HG03135 (cell line): ENCODE measurements around the gene IL3RA.
"Not testable (repeated sequence)": the region's sequence is repeated elsewhere in the genome, so short reads cannot be mapped to it uniquely, and the experiment has no call there.

Experiments used
- ATAC-seq: cut with Tn5 transposase; IDR thresholded peaks from one replicate; pipeline ENCODE4 v1.9.1; 2021; ENCODE audit warnings: mild to moderate bottlenecking, moderate library complexity; ENCODE audit not compliant: unreplicated experiment

Gene IL3RA

DNA sequence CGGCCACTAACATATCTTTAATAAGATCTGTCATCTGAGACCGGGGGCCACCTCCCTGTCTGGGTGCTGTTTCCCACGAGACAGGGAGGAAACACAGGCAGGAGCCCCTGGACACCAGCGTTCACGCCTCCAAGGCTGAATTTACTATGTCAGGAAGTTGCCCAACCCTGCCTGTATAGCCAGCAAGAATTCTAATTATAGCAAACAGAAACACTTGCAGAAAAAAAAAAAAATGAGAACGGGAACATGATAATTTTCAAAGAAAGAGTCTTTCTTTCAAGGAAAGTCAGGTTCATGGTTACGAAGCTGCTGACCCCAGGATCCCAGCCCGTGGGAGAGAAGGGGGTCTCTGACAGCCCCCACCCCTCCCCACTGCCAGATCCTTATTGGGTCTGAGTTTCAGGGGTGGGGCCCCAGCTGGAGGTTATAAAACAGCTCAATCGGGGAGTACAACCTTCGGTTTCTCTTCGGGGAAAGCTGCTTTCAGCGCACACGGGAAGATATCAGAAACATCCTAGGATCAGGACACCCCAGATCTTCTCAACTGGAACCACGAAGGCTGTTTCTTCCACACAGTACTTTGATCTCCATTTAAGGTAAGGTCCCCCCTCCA is at the start of gene IL3RA:
IL3RA (plus strand) TSS at position 455 of the 613 bp plus-strand sequence. CDS start 4,981 bp downstream, outside the sequence.
- peak; percentile 50 for ATAC-seq

DNA sequence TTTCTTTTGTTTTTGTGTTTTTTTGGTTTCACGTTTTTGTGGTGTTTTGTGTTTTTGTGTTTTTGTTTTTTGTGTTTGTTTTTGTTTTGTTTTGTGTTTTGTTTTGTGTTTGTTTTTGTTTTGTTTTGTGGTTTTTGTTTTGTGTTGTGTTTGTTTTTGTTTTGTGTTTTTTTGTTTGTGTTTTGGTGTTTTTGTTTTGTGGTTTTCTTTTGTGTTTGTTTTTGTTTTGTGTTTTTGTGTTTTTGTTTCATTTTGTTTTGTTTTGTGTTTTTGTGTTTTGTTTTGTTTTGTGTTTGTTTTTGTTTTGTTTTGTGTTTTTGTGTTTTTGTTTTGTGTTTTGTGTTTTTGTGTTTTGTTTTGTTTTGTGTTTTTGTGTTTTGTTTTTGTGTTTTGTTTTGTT is 47.0 kb upstream of the IL3RA start:
- ATAC-seq = no peak

DNA sequence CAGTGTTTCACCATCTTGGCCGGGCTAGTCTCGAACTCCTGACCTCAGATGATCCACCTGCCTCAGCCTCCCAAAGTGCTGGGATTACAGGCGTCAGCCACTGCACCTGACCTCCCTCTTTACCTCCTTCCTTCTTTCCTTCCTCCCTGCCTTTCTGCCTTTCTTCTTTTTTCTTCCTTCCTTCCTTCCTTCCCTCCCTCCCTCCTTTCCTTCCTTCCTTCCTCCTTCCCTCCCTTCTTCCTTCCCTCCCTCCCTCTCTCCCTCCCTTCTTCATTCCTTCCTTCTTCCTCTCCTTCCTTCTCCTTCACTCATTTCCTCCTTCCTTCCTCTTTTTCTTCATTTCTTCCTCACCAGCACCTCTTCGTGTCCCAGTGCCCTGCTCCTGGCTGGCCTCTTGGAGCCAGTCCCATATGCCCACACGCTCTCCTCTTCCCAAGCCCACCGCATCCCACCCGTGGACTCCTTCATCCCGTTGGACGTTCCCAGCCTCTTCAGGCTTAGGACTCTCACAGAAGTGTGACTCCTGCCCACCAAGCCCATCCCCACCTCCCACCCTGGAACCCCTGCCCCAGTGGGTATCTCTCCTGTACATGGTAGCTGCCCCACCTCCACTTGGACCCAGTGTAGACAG is 45.4 kb upstream of the IL3RA start:
- no peak for ATAC-seq

- ATAC-seq = no peak
Measured at GRCh38 chrX:1292575-1293290, 43.9 kb upstream of the IL3RA start.

DNA sequence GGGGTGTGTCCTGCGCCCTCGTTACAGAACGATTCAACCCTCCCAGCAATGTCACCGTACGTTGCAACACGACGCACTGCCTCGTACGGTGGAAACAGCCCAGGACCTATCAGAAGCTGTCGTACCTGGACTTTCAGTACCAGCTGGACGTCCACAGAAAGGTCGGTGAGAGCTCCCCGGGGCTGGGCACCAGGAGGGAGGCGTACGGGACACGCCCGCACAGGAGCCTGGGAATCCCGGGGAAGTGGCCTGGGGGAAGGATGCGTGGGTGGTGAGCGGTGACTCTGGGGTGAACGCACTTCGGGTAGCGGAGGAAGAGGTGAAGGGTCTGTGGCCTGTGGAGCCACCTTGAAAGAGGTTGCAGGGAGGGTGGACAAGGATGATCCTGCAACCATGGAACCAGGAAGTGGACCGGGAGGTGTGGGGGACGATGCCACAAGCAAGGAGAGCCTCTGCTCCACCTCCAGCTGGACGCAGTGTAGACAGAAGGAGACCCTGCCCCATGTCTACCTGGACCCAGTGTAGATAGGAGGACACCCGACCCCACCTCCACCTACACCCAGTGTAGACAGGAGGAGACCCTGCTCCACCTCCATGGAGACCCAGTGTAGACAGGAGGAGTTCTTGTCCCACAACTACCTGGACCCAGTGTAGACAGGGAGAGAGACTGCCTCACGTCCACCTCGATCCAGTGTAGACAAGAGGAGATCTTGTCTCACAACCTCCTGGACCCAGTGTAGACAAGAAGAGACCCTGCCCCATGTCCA is 42.1 kb upstream of the IL3RA start:
- ATAC-seq = no peak

GRCh38 chrX:1295550-1295949 is 41.0 kb upstream of the IL3RA start:
- no peak for ATAC-seq

- not testable (repeated sequence) for ATAC-seq
Measured at GRCh38 chrX:1297591-1297990, 39.0 kb upstream of the IL3RA start.

DNA sequence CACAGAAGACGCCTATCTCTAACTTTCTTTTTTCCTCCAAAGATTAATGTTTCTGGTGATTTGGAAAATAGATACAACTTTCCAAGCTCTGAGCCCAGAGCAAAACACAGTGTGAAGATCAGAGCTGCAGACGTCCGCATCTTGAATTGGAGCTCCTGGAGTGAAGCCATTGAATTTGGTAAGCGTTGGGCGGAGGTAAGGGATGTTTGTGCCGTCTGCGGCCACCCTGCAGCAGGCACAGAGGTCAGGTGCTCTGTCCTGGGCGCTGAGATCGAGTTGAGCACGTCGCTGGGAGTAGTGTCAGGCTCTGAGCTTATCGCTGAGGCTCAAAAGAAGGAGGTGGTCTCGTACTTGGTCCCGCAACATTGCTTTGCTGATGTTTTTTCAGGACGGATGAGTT is 36.1 kb upstream of the IL3RA start:
- ATAC-seq = no peak

GRCh38 chrX:1305411-1305810 is 31.2 kb upstream of the IL3RA start:
- ATAC-seq = no peak

- no peak for ATAC-seq
Measured at GRCh38 chrX:1306909-1307625, 29.5 kb upstream of the IL3RA start.

DNA sequence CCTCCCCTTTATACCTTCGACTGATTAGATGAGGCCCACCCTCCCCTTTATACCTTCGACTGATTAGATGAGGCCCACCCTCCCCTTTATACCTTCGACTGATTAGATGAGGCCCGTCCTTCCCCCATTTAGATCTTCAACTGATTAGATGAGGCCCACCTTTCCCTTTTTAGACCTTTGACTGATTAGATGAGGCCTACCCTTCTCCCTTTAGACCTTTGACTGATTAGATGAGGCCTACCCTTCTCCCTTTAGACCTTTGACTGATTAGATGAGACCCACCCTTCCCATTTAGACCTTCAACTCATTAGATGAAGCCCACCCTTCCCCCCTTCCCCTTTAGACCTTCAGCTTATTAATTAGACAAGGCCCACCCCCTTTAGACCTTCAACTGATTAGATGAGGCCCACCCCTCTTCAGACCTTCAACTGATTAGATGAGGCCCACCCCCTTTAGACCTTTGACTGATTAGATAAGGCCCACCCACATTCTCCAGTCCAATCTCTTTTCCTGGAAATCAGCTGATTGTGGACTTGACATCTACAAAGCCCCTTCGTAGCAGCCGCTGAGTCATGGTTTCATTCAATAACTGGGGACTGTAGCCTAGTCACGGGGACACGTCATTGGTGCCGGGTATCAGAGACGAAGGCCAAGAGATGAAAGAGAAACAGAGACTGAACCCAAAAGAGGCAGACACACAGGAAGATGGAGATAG is 28.8 kb upstream of the IL3RA start:
- ATAC-seq = no peak

GRCh38 chrX:1308476-1308875 is 28.1 kb upstream of the IL3RA start:
- no peak for ATAC-seq

GRCh38 chrX:1308917-1309316 is 27.7 kb upstream of the IL3RA start:
- ATAC-seq = not testable (repeated sequence)

DNA sequence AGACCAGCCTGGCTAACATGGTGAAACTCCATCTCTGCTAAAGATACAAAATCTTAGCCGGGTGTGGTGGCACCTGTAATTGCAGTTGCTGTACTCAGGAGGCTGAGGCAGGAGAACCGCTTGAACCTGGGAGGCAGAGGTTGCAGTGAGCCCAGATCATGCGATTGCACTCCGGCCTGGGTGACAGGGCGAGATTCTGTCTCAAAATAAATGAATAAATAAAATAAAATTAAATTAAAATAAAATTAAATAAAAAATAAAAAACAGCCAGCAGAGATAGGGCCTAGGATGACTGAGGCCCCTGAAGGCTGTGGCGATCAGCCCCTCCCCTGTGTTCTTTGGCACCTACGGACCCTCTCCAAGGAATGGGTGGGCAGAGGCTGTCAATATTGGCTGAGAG is 22.8 kb upstream of the IL3RA start:
- ATAC-seq = no peak

- no peak for ATAC-seq
Measured at GRCh38 chrX:1316527-1316926, 20.1 kb upstream of the IL3RA start.

GRCh38 chrX:1321674-1322073 is 14.9 kb upstream of the IL3RA start:
- no peak for ATAC-seq

DNA sequence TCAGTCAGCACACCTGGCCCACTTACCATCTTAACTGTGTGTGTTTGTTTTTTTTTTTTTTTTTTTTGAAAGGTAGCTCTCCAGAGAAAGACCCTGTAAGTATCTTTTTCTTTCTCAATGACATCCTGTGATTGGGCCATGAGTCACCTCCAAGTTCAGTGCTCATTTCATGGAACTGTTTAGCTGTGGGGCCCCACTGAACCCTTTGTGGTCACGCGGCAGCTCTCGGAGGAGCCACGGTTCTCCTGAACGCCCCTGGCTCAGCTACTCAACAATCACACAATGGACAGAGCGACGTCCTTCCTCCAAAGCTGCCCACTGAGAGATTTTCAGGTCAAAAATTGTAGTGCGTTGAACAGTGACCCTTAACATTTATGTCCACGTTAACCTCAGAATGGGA is 14.2 kb upstream of the IL3RA start:
- ATAC-seq = no peak

DNA sequence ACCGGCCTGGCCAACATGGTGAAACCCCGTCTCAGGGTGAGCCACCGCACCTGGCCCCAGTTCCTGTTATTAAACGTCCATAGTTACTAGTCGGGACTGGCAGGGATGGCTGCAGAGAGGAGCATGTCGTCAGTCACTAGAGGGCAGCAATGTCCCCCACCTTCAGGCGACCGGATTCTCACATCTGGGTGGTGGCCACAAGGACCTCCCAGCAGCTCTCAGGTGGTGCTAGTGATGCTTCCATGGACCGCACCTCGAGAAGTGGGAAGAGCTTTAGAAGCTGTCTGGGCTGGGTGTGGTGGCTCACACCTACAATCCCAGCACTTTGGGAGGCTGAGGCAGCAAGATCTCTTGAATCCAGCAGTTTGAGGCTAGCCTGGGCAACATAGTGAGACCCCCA is 13.3 kb upstream of the IL3RA start:
- no peak for ATAC-seq

- no peak for ATAC-seq
Measured at GRCh38 chrX:1325515-1326116, 11.0 kb upstream of the IL3RA start.
